A673 (cell line): ENCODE results near the gene WNK2. TPM values are rescaled to one million over a fixed set of nuclear protein-coding genes. Genes with fewer than 3 reads are reported as not detected.

Source experiments
- BruUV-seq: library from RNA; stranded (reverse); fragments of 400-500 nt; replicated peaks from 2 replicates; lab custom pipeline; 2021; lab: Mats Ljungman, UMichigan
- CTCF ChIA-PET: fragments of 300-600 bp; sonication (Branson Sonifier 250); formaldehyde crosslinking; loops from one replicate; lab custom pipeline; 2022; ENCODE audit warnings: antibody characterized with exemption; lab: Charles Lee
- POLR2A ChIA-PET: fragments of 300-600 bp; sonication (Branson Sonifier 250); formaldehyde crosslinking; loops from one replicate; lab custom pipeline; 2022; ENCODE audit warnings: antibody characterized with exemption; ENCODE audit not compliant: low non-redundant PET; lab: Charles Lee
- DNase-seq: peaks from one replicate; pipeline ENCODE4 v3.0.0-alpha.2; 2015; ENCODE audit warnings: low spot score
- H3K27ac ChIP-seq: fragments of 200-600 bp; sonication (generic); 2 replicates; pipeline ENCODE4 v1.5.1; 2016; ENCODE audit warnings: mixed run types, low read depth, mild to moderate bottlenecking, mixed read lengths, antibody characterized with exemption, low read length; ENCODE audit not compliant: poor library complexity, severe bottlenecking
- H3K27me3 ChIP-seq: fragments of 200-600 bp; sonication (generic); replicated peaks from 2 replicates; pipeline ENCODE4 v1.6.1; 2017; ENCODE audit warnings: mixed run types, low read depth, mild to moderate bottlenecking, mixed read lengths, antibody characterized with exemption, low read length; ENCODE audit not compliant: insufficient read depth, poor library complexity
- H3K36me3 ChIP-seq: fragments of 200-600 bp; sonication (generic); 2 replicates; pipeline ENCODE4 v1.6.1; 2016; ENCODE audit warnings: mixed run types, mild to moderate bottlenecking, mixed read lengths, antibody characterized with exemption, low read length; ENCODE audit not compliant: insufficient read depth, poor library complexity, severe bottlenecking
- H3K4me1 ChIP-seq: fragments of 200-600 bp; sonication (generic); 2 replicates; pipeline ENCODE4 v1.6.1; 2017; ENCODE audit warnings: mixed run types, mild to moderate bottlenecking, mixed read lengths, antibody characterized with exemption, low read length; ENCODE audit not compliant: insufficient read depth, poor library complexity, severe bottlenecking
- H3K4me3 ChIP-seq: fragments of 200-600 bp; sonication (generic); 2 replicates; pipeline ENCODE4 v1.5.1; 2016; ENCODE audit warnings: low read depth, mixed run types, mild to moderate bottlenecking, mixed read lengths, low read length; ENCODE audit not compliant: poor library complexity, severe bottlenecking
- H3K9me3 ChIP-seq: fragments of 200-600 bp; sonication (generic); 2 replicates; pipeline ENCODE4 v1.6.1; 2016; ENCODE audit warnings: mixed run types, low read depth, mild to moderate bottlenecking, mixed read lengths, antibody characterized with exemption, low read length; ENCODE audit not compliant: poor library complexity, severe bottlenecking
- EZH2 ChIP-seq: fragments of 200-600 bp; sonication (generic); IDR thresholded peaks from 2 replicates; pipeline ENCODE4 v1.6.1; 2017; ENCODE audit warnings: borderline replicate concordance, low read depth, mild to moderate bottlenecking, mixed read lengths, antibody characterized with exemption, low read length; ENCODE audit not compliant: poor library complexity, severe bottlenecking
- intact Hi-C: fragments of 100-400 bp; cut with micrococcal nuclease; formaldehyde crosslinking; loops from one replicate; pipeline ENCODE4 v1.10.0; 2022; ENCODE audit not compliant: unreplicated experiment
- total RNA-seq: library from RNA; stranded (reverse); gene quantifications from 2 replicates; pipeline ENCODE4 v1.2.3, GENCODE V29; 2021
- TF ChIP-seq, protein P1 (sequence below): fragments of 300-800, 200-600 bp; sonication (generic); conservative IDR thresholded peaks from 2 replicates; pipeline ENCODE4 v1.5.1; 2017; ENCODE audit warnings: low read depth, mild to moderate bottlenecking, antibody characterized with exemption, low read length, moderate library complexity, mixed read lengths

WNK2 gene
- total RNA-seq, 1 experiment from 2014 or later = 9.6 TPM

DNA sequence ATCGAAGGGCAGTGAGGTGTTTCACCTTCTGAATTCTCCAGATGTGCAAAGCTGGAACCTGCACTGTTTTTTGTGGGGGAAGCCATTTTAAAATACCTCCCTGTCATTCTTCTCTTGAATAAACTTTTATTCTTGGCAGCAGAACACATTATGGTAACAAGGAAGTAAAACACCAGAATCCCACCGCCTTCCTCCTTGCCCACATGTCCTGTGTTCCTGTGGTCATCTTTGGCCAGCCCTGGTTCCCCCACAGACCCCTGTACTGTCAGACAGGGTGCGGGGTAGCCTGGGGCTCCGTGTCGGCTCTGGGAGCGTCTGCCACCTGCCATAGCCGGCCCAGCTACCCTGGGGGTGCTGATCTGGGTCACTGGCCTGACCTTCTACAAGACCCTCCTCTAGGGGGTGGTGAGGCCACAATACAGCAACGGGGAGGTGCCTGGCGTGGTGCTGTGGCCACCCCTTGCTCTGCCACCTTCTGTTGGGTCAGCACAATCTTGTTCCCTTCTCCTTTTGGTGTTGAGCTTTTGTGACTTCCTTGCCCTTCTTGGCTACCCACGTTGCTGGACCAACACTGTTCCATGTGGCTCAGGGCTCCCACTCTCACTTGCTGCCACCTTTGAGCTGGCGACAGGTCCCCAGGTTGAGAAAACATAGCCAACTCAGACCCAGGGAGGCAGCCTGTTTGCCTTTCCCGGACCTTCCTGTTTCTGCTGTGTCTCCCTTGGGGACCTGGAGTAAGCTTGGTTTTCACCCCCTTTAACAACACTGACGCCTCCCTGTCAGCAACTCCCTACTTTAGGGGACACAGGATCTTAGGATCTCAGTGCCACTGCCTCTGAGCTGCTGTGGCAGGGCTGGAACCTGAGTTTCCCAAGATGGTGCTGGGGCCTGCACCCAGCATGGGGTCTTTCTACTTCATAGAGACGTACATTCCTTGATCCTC lies 4.8 kb downstream of the WNK2 start:
- no peak for DNase-seq
- POLR2A ChIA-PET = no interaction called here
- BruUV-seq = no TSS peak

DNA sequence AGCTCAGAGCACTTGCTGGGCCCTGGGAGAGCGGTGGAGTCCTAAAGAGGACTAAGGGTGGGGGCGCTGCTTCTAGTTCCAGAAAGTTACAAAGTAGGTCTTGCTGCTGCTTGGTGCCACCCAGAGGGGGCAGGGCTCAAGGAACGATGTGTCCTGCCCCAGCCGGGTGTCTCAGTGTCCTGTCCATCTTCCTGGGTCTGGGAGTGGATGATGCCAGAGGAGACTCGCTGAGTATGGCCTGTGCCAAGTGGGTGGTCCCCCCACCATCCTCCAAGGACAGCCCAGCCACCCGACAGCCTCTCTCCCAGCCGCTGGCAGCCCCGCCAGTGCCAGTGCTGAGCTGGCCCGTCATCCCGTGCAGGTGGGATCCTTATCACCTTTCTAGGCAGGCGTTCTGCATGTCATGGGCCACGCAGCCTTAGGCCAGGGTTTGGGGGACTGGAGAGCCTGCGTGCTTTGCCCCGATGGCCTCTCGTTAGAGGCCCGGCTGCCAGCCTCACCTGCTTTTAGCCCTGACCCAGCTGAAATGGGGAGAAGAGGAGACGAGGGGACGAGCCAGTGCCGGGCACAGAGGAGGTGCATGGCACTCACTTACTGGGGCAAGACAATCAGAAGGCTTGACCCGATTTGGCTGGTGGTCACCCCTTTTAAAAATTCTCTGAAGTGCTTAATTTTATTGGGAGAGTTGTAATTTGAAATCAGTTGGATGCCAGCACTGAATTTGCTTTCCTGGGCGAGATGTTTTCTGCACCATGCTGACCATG lies 5.6 kb downstream of the WNK2 start:
- BruUV-seq = no TSS peak
- POLR2A ChIA-PET = interaction anchor here (0.6 kb wide), 1 partner anchor 68 kb away, joined by 3 read pairs; no protein-coding TSS in a partner anchor

More for the DNA sequence above, 4.8 kb downstream of the WNK2 start:
- Histone ChIP-seq H3K36me3 (no peaks in the 10 kb centered on the region), H3K4me1 (peaks cover 6% of the 10 kb centered on the region), H3K9me3 (no peaks in the 10 kb centered on the region), H3K27me3 (peaks cover 8% of the 10 kb centered on the region), H3K27ac (no peak overlapping the region), H3K4me3 (no peak overlapping the region)
- CTCF ChIA-PET = no interaction called here
- intact Hi-C loops = no loop called here
- TF ChIP-seq, protein P1, sequence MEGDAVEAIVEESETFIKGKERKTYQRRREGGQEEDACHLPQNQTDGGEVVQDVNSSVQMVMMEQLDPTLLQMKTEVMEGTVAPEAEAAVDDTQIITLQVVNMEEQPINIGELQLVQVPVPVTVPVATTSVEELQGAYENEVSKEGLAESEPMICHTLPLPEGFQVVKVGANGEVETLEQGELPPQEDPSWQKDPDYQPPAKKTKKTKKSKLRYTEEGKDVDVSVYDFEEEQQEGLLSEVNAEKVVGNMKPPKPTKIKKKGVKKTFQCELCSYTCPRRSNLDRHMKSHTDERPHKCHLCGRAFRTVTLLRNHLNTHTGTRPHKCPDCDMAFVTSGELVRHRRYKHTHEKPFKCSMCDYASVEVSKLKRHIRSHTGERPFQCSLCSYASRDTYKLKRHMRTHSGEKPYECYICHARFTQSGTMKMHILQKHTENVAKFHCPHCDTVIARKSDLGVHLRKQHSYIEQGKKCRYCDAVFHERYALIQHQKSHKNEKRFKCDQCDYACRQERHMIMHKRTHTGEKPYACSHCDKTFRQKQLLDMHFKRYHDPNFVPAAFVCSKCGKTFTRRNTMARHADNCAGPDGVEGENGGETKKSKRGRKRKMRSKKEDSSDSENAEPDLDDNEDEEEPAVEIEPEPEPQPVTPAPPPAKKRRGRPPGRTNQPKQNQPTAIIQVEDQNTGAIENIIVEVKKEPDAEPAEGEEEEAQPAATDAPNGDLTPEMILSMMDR = no peak
- TF ChIP-seq EZH2 = no peak

DNA sequence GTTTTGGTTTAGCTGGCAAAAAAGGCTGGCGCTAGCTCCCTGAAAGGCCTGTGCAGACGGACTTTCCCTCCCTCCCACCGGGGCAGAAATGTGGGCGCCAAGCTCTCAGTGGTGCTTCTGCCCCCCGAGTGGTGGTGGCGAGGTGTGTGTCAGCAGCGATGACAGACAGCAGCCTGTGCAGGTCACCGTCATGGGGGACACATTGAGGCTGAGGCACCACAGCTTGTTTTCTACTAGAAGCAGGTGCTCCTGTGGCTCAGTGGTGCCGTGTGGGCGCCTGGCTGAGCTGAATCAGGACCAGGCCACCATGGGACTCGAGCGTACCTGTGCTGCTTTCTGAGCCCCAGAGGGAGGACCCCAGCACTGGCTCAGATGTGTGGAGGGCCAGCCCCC lies 6.2 kb downstream of the WNK2 start:
- no peak for TF ChIP-seq EZH2
- TF ChIP-seq, protein P1 = no peak
- H3K27ac ChIP-seq = no peak overlapping the region
- no peak overlapping the region for H3K4me3 ChIP-seq
- intact Hi-C loops = no loop called here
- DNase-seq = no peak
- H3K9me3 ChIP-seq = no peaks in the 10 kb centered on the region
- no peaks in the 10 kb centered on the region for H3K27me3 ChIP-seq
- no peaks in the 10 kb centered on the region for H3K4me1 ChIP-seq
- H3K36me3 ChIP-seq = no peaks in the 10 kb centered on the region
- ChIA-PET POLR2A (interaction anchor here (0.6 kb wide), 1 partner anchor 67 kb away, joined by 3 read pairs; no protein-coding TSS in a partner anchor), CTCF (no interaction called here)
- no TSS peak for BruUV-seq

More for the DNA sequence above, 5.6 kb downstream of the WNK2 start:
- CTCF ChIA-PET = no interaction called here
- no peak overlapping the region for H3K4me3 ChIP-seq
- no peaks in the 10 kb centered on the region for H3K9me3 ChIP-seq
- peaks cover 3% of the 10 kb centered on the region for H3K27me3 ChIP-seq
- no peak overlapping the region for H3K27ac ChIP-seq
- DNase-seq = no peak
- TF ChIP-seq, protein P1 = no peak
- no peak for TF ChIP-seq EZH2
- intact Hi-C loops = no loop called here
- no peaks in the 10 kb centered on the region for H3K36me3 ChIP-seq
- peaks cover 3% of the 10 kb centered on the region for H3K4me1 ChIP-seq
